GM19099 (cell line): Measurements from ENCODE around the gene GLDN.

ENCODE experiments used
- POLR2A ChIP-seq: IDR thresholded peaks from 3 replicates; pipeline ENCODE4 v1.6.1; 2011; ENCODE audit warnings: low read depth; ENCODE audit not compliant: insufficient read length; ENCODE audit errors: extremely low read depth

The GLDN gene

DNA sequence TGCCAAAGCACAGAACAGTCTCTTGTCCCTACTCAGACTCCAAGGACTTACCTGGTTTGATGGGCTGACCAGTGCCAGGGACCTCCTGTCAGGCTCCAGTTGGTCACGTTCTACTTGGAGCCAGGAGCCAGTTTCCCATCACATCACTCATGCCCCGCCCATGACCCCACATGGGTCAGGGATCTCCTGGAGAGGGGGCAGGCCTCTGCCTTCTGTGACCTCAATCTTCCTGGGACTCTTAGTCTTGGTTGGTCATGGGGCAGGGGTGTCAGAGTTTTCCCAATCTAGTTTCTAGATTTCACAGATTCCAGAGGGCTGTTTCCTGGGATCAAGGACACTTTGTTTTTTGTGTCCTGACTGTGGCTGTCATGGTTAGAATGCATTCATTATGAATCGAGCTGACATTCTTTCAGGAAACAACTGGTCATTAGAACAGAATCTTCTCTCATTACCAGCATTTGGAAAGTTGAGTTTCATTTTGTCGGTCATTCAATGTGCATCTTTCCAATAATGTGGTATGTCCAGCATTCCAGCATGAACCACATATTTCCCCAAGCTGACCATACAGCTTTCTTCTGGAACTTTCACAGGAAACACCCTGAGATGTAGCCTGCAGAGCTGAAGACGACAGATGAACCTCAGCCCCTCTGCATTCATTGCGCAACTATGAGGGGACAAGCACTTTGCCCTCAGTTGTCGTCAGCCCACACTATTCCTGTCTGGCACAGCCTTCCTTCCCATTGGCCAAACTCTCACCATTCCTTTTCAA is 22.9 kb upstream of the GLDN start:
- TF ChIP-seq POLR2A = no peak

DNA sequence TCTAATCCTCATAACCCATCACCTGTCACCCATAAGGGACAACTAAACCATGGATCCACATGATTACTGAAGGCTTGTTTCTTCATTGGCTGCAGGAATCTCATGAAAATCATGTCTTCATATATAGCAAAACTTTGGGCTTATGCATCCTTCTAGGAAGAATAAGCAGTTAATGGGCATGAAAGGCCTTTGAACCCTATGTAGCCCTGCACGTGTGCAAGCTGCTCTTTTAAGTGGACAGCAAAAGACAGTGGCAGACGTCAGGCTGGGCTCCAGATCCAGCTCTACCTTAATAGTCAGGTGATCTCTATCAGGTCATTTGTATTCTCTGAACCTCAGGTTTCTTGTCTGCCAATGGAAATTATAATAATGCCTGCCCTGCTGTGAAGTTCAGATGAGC is 21.9 kb upstream of the GLDN start:
- no peak for TF ChIP-seq POLR2A

DNA sequence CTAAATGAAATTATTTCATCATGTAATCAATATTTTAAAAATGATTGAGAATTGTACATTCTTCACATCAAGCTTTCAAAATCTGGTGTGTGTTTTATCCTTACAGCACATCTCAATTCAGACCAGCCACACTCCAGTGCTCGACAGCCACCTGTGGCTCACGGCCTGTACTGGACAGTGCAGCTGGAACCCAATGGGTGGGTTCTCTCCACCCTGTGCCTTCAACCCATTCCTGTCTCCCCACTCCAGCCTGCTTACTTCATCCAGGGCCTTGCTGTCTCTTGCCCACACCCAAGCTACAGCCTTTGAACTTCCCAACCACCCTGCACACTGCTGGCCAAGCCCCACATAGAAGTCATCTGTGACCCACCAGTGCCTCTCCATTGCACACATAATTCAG is 20.6 kb upstream of the GLDN start:
- no peak for TF ChIP-seq POLR2A

DNA sequence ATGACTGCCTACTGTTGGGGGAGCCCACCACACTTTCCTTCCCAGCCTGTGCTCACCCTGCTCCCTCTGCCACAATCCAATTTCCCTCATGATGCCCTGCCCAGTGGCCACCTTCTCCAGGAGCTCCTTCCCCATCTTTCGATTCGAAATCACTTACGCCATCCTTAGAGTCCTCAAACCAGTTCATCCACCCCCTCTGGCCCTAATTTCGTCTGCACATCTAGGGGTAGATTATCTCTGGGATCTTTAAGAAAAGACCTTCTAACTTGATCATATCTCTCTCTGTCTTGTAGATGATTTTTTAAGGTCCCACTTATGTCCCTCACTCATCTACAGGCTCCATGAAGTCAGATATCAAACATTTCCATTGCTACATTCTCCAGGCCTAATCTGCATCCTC is 20.1 kb upstream of the GLDN start:
- no peak for TF ChIP-seq POLR2A

DNA sequence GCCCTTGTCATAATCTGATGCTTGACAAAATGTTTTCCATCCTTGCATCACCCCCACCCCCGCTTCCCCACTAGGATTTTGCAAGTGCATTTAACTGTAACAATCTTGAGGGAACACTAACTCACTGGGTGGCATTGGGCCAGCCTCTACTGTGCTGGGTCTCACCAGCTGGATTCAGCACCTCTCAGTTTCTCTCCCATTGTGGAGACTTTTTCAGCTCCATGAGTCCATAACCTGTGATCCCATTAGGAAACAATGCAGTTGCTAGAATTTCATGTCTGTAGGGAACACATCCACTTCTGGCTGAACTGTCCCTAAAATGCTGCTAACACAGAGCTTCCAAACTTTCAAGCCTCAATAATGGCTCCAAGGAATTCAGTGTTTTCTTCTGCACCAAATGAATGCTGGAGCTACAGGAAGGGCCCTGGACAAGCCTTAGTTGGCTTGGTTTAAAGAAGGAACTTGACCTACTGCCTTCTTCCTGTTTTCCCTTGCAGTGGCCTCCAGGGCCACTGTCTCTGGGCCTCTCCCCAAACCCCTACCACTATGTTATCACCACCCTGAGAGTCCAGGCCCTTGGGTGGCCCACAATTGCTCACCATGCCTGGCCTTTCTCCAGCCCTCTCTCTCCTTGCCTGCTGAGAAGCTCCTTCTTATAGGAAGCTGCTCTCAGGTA is 18.7 kb upstream of the GLDN start:
- TF ChIP-seq POLR2A = no peak

DNA sequence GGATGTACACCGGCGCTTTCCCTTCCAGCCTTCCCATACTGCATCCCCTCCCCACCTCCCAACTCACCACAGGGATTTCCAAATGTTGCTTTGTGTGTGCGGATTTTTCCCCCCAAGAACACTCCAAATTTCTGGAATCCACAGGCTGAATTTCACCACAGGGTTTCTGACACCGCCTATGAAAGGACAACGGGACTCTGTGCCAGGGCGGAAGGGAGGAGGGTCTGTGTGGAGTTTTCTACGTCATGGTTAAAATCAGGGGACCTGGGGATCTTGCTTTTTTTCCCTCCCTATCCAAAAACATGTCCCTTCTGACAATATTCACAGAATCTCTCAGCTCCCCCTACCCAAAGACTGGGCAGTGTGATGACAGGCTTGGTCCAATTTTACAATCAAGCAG is 17.7 kb upstream of the GLDN start:
- TF ChIP-seq POLR2A = no peak

DNA sequence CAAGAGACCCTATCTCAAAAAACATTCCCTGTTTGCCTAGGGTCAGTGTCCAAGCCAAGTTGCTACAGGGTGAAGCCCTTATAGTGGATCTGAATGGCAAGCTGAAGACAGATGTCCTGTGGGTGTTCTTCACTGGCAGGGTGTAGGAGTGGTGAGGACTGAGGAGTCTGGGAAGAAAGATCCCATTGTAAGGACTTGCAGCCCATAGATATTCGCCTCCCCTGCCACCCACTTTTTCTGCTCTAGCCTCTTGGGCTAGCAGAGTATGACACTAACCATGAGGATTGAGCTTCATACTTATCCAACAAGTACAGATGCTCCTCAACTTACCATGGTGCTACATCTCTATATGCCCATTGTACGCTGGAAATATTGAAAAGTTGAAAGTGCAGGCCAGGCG is 16.3 kb upstream of the GLDN start:
- no peak for TF ChIP-seq POLR2A

DNA sequence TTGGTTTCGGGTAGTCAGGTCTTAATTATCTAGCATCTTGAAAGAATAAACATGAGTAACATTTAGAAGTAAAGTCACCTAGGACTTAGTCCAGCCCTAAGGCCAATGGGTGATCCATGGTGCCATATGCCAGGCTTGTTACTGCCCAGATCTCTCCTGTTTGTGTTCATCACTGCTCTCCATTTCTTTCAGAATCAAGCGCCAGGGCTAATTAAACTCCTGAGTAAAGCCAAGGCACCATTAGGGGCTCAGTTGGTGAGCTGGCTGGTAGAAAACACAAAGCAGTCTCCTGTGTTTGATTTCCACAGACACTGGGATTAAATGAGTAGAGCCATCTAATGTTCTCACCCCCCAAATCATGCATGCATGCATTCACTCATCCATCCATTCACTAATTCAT is 14.4 kb upstream of the GLDN start:
- no peak for TF ChIP-seq POLR2A

DNA sequence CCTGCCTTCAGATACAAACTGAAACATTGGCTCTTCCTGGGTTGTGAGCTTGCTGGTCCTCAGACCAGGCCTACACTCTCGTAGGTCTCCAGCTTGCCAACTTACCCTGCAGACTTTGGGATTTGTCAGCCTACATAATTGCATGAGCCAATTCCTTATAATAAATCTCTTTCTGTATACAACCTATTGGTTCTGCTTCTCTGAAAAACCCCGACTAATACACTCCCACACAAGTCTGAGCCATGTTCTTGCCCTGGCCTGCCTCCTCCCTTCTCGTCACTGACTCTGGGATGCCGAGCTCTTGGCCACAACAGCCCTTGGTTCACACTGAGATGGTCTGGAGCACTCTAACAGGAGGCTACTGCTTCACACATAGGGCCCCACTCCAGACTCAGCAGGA is 12.5 kb upstream of the GLDN start:
- TF ChIP-seq POLR2A = no peak

DNA sequence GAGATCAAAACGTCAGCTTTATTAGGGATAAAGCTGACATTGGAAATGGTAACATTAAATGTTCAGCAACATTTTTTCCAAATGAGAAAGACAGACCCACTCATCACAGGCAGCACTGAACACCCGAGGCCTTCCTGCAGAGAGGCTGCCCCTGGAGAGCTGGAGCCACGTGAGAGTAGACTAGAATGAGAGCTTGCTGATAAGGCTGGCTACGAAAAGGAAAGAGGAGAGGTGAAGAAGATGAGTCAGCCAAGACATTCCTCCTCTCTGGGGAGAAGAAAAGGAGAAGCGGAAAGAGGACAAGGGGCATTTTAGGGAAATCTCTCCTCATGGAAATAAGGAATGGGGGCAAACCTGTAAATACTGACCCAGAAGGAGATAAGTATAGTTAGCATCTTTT is 10.3 kb upstream of the GLDN start:
- TF ChIP-seq POLR2A = no peak

DNA sequence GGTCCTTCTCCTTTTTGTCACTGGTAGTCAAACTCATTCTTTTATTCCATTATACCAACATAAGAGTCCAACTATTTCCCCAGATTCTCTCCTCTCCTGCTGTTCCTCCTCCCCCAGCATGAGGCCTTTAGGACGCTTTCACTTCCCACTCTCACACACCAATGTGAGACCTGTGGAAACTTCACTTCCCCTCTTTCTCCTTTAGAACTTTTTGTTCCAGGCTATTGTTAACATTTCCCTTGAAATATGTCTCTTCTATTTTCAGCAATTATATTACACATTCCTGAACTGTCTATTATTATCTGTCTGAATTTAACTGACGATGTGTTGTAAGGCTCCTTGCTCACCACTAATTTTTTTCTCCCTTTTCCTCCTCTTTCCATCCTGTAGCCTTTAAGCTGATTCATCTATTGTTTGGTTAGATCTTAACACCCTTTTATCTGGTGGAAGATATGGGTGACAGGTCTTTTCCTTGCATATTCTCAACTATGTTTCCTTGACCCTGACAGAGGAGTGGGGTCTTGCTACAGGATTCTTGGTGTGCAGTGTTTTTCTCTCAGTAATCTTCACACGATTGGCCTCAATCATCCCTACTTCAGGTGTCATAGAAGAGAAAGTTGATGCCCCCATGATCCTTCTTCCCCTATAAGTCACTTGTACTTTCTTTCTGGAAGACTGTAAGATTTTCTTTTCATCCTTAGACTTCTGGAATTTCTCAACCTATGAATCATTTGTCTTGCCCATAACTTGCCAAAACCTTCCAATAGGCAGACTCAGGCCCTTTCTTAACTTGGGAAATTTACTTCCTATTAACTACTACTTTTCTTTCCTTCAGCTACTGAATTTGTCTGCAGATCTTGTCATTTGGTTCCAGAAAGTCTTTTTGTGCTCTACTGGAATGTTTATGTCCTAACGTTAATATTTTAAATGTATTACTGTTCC is 9.0 kb upstream of the GLDN start:
- TF ChIP-seq POLR2A = no peak

DNA sequence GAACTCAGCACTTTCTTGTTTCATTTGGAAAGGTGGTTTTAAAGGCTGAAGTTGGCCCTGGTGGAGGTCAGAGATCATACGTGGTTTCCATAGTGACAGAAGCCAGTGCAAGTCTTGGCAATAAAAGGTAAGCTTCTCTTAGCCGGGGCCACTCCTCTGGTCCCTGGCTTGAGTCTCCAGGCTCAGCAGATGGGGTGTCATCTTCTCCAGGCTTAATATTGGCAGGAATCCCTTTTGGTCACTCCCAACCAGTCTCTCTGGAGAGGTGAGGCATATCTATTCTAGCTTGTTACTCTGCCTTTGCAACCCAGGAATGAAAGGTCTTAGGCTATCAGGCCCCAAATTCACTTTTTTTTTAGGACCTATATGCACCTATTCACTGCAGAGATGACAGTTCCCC is 7.9 kb upstream of the GLDN start:
- no peak for TF ChIP-seq POLR2A

DNA sequence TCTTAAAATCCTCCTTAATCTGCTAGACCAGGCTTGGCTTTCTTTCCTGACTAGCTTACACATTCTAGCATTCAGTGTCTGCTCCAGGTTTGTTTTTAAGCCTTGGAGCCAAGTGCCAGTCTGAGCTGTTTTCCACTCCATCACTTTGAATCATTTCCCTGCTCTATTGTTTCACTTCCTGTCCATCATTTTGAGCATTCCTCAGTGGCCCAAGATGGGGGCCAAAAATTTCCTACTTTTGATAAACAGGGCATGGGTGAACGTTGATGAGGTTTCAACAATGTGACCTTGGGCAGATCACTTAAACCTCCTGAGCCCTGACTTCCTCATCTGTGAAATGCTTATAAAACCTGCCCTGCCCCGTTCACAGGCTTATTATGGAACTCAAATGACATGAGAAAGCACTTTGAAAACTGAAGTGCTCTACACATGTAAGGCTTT is 7.4 kb upstream of the GLDN start:
- no peak for TF ChIP-seq POLR2A

DNA sequence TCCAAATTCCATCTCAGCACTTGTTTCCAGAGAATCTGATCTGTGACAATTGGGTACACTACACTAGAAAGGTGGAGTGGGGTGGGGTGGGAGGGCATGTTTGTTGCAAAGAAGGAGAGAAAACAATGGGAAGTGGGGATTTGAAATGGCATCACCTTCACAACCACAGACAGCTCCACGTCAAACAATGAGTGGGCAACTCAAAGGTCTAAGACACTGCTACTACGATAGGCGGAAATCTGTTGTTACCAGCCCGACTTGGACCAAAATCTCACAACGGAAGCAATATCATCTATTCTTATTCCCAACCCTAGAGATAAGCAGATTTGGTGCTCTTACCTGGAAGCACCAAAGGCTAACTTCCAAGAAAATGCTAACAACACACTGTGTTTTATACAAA is 6.4 kb upstream of the GLDN start:
- no peak for TF ChIP-seq POLR2A
